ENCODE measurements around the gene SAE1.

The SAE1 gene

GRCh38 chr19:47152632-47153031, 22.0 kb downstream of the SAE1 start:
- no peak for ATAC-seq (ENCODE audit: low read depth)
- Mint-ChIP-seq H3K27me3 (no peaks in the 10 kb centered on the region), H3K9me3 (no peaks in the 10 kb centered on the region), H3K27ac (no peak overlapping the region), H3K4me3 (no peak overlapping the region), H3K4me1 (peaks cover 7% of the 10 kb centered on the region), H3K36me3 (peaks cover 26% of the 10 kb centered on the region)
- DNase-seq (ENCODE audit: low spot score in 2 of 2): no peak

- H3K36me3 Mint-ChIP-seq: peaks cover 25% of the 10 kb centered on the region
- no peak for ATAC-seq (ENCODE audit: low read depth)
- H3K4me1 Mint-ChIP-seq: peaks cover 13% of the 10 kb centered on the region
- no peak for DNase-seq (ENCODE audit: low spot score in 2 of 2)
- no peaks in the 10 kb centered on the region for H3K9me3 Mint-ChIP-seq
- H3K27me3 Mint-ChIP-seq: no peaks in the 10 kb centered on the region
- H3K27ac Mint-ChIP-seq: no peak overlapping the region
- H3K4me3 Mint-ChIP-seq: no peak overlapping the region
Observed at GRCh38 chr19:47153266-47153665, 22.6 kb downstream of the SAE1 start.

GRCh38 chr19:47155148-47155547, 24.5 kb downstream of the SAE1 start:
- Mint-ChIP-seq H3K4me3 (no peak overlapping the region), H3K4me1 (peaks cover 18% of the 10 kb centered on the region)

GRCh38 chr19:47156861-47157430, 26.3 kb downstream of the SAE1 start:
- H3K9me3 Mint-ChIP-seq: no peaks in the 10 kb centered on the region
- H3K27me3 Mint-ChIP-seq: no peaks in the 10 kb centered on the region
- peaks cover 18% of the 10 kb centered on the region for H3K4me1 Mint-ChIP-seq
- DNase-seq (ENCODE audit: low spot score in 2 of 2) (no peak), ATAC-seq (ENCODE audit: low read depth) (peak; percentile 64)
- peak overlapping the region; percentile 55 for H3K27ac Mint-ChIP-seq
- peak overlapping the region; percentile 52 for H3K4me3 Mint-ChIP-seq
- peaks cover 21% of the 10 kb centered on the region for H3K36me3 Mint-ChIP-seq

More at GRCh38 chr19:47155148-47155547, 24.5 kb downstream of the SAE1 start:
- ATAC-seq (ENCODE audit: low read depth) (no peak), DNase-seq (ENCODE audit: low spot score in 2 of 2) (no peak)
- H3K9me3 Mint-ChIP-seq: no peaks in the 10 kb centered on the region
- no peak overlapping the region for H3K27ac Mint-ChIP-seq
- H3K36me3 Mint-ChIP-seq: peaks cover 30% of the 10 kb centered on the region
- H3K27me3 Mint-ChIP-seq: no peaks in the 10 kb centered on the region

GRCh38 chr19:47157431-47158321, 27.0 kb downstream of the SAE1 start:
- Mint-ChIP-seq H3K27ac (peak overlapping the region; percentile 84), H3K9me3 (no peaks in the 10 kb centered on the region), H3K4me3 (peak overlapping the region; percentile 53), H3K36me3 (peaks cover 21% of the 10 kb centered on the region), H3K4me1 (peaks cover 18% of the 10 kb centered on the region), H3K27me3 (no peaks in the 10 kb centered on the region)
- DNase-seq (ENCODE audit: low spot score in 2 of 2): no peak
- peak; percentile 58 for ATAC-seq (ENCODE audit: low read depth)

- Mint-ChIP-seq H3K4me1 (peaks cover 18% of the 10 kb centered on the region), H3K9me3 (no peaks in the 10 kb centered on the region), H3K4me3 (peak overlapping the region; percentile 53), H3K36me3 (peaks cover 18% of the 10 kb centered on the region), H3K27me3 (no peaks in the 10 kb centered on the region), H3K27ac (peak overlapping the region; percentile 84)
- DNase-seq (ENCODE audit: low spot score in 2 of 2) (no peak), ATAC-seq (ENCODE audit: low read depth) (no peak)
Observed at GRCh38 chr19:47158367-47158791, 27.7 kb downstream of the SAE1 start.

- no peak for ATAC-seq (ENCODE audit: low read depth)
- Mint-ChIP-seq H3K36me3 (peaks cover 18% of the 10 kb centered on the region), H3K9me3 (no peaks in the 10 kb centered on the region), H3K4me1 (peaks cover 18% of the 10 kb centered on the region), H3K4me3 (no peak overlapping the region), H3K27me3 (no peaks in the 10 kb centered on the region), H3K27ac (peak overlapping the region; percentile 3)
- DNase-seq (ENCODE audit: low spot score in 2 of 2): no peak
Observed at GRCh38 chr19:47158879-47159503, 28.4 kb downstream of the SAE1 start.

- ATAC-seq (ENCODE audit: low read depth): no peak
- no peak overlapping the region for H3K27ac Mint-ChIP-seq
- DNase-seq (ENCODE audit: low spot score in 2 of 2): no peak
- H3K36me3 Mint-ChIP-seq: peaks cover 11% of the 10 kb centered on the region
- H3K9me3 Mint-ChIP-seq: no peaks in the 10 kb centered on the region
- no peaks in the 10 kb centered on the region for H3K27me3 Mint-ChIP-seq
- peaks cover 13% of the 10 kb centered on the region for H3K4me1 Mint-ChIP-seq
- H3K4me3 Mint-ChIP-seq: no peak overlapping the region
Observed at GRCh38 chr19:47161876-47162489, 31.3 kb downstream of the SAE1 start.

GRCh38 chr19:47168065-47168464, 37.4 kb downstream of the SAE1 start:
- ATAC-seq (ENCODE audit: low read depth): no peak
- H3K27me3 Mint-ChIP-seq: no peaks in the 10 kb centered on the region

GRCh38 chr19:47172666-47173455, 42.2 kb downstream of the SAE1 start:
- peaks cover 11% of the 10 kb centered on the region for H3K36me3 Mint-ChIP-seq
- peaks cover 5% of the 10 kb centered on the region for H3K4me1 Mint-ChIP-seq
- DNase-seq (ENCODE audit: low spot score in 2 of 2): no peak
- ATAC-seq (ENCODE audit: low read depth): no peak
- no peaks in the 10 kb centered on the region for H3K9me3 Mint-ChIP-seq
- H3K27me3 Mint-ChIP-seq: no peaks in the 10 kb centered on the region
- no peak overlapping the region for H3K4me3 Mint-ChIP-seq
- no peak overlapping the region for H3K27ac Mint-ChIP-seq

More at GRCh38 chr19:47168065-47168464, 37.4 kb downstream of the SAE1 start:
- Mint-ChIP-seq H3K27ac (no peak overlapping the region), H3K4me3 (no peak overlapping the region), H3K9me3 (no peaks in the 10 kb centered on the region), H3K4me1 (no peaks in the 10 kb centered on the region), H3K36me3 (peaks cover 6% of the 10 kb centered on the region)
- DNase-seq (ENCODE audit: low spot score in 2 of 2): no peak

GRCh38 chr19:47176071-47176626, 45.5 kb downstream of the SAE1 start:
- peaks cover 15% of the 10 kb centered on the region for H3K36me3 Mint-ChIP-seq
- no peak overlapping the region for H3K4me3 Mint-ChIP-seq

GRCh38 chr19:47176627-47177090, 46.0 kb downstream of the SAE1 start:
- Mint-ChIP-seq H3K27me3 (no peaks in the 10 kb centered on the region), H3K36me3 (peaks cover 15% of the 10 kb centered on the region), H3K4me3 (no peak overlapping the region), H3K4me1 (peaks cover 5% of the 10 kb centered on the region), H3K9me3 (no peaks in the 10 kb centered on the region), H3K27ac (no peak overlapping the region)
- ATAC-seq (ENCODE audit: low read depth): no peak
- DNase-seq (ENCODE audit: low spot score in 2 of 2): no peak

More at GRCh38 chr19:47176071-47176626, 45.5 kb downstream of the SAE1 start:
- Mint-ChIP-seq H3K27me3 (no peaks in the 10 kb centered on the region), H3K4me1 (peaks cover 5% of the 10 kb centered on the region), H3K9me3 (no peaks in the 10 kb centered on the region), H3K27ac (no peak overlapping the region)
- no peak for DNase-seq (ENCODE audit: low spot score in 2 of 2)
- no peak for ATAC-seq (ENCODE audit: low read depth)
